GM18498 (cell line): ENCODE results near the gene RRP36.
A peak's percentile ranks its signal among the peaks of the same experiment; 100 is the strongest.

Experiments
- ATAC-seq: cut with Tn5 transposase; IDR thresholded peaks from one replicate; pipeline ENCODE4 v1.9.1; 2021; ENCODE audit warnings: mild to moderate bottlenecking, moderate library complexity; ENCODE audit not compliant: unreplicated experiment

Gene RRP36

DNA sequence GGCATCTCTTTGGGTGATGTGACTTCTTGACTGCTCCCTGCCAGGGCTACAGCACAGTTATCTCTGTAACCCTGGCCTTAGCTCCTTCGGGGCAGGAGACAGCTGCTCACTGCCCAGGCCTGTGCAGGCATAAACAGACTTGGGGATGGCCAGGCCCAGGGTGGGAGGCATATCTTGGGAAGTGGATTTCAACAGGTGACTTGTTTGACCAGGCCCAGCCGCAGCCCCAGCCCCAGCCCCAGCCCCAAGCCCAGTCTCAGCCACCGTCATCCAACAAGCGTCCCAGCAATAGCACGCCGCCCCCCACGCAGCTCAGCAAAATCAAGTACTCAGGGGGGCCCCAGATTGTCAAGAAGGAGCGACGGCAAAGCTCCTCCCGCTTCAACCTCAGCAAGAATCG lies 15.2 kb upstream of the RRP36 start:
- ATAC-seq = no peak

DNA sequence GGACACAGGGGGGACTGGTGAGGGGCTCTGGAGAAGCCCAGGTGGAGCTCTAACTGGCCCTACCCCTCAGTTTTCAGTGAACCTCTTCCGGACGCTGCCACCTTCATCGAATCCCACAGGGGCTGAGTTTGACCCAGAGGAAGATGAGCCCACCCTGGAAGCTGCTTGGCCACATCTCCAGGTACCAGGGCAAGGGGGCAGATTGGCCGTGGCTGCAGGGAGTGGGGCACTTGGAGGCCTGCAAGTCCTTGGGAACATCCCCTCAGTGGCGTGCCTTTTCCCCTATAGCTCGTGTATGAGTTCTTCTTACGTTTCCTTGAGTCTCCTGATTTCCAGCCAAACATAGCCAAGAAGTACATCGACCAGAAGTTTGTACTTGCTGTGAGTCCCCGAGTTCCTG lies 14.3 kb upstream of the RRP36 start:
- ATAC-seq = no peak

- no peak for ATAC-seq
These were observed 12.3 kb upstream of the RRP36 start for GRCh38 chr6:43009124-43009523.

DNA sequence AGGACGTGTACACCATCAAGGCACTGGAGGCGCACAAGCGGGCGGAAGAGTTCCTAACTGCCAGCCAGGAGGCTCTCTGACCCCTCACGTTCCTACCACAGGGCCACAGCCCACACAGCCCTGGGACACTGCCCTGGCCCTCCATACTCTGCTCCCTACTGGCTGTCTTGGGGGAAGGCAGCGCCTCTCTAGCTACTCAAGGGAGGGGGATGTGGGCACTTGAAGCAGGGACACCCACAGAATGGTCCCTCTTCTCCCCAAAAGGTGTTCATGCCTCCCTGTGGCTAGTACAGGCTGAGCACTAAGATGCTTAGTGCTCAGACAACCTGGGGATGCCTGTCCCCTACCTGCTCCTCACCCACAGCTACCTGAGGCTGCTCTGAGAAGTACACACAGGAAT lies 10.2 kb upstream of the RRP36 start:
- ATAC-seq = no peak

DNA sequence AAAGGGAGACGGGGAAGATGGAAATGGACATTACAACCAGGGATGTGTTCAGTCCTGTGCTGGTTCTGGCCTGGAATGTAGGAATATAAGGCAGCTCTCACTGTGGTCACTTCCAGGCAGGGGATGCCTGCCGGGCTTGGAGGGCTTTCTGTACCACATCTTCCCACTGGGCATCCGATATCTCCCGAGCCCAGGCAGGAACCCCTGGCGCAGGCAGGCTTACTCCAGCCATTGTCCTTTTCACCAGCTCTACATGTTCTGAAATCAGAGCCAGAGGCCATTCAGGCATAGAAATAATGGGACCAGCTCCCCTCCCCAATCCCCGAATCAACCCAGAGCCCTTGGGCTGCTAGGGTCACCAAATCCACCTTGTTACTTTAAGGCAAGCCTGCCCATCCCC lies 9.1 kb upstream of the RRP36 start:
- ATAC-seq = no peak

DNA sequence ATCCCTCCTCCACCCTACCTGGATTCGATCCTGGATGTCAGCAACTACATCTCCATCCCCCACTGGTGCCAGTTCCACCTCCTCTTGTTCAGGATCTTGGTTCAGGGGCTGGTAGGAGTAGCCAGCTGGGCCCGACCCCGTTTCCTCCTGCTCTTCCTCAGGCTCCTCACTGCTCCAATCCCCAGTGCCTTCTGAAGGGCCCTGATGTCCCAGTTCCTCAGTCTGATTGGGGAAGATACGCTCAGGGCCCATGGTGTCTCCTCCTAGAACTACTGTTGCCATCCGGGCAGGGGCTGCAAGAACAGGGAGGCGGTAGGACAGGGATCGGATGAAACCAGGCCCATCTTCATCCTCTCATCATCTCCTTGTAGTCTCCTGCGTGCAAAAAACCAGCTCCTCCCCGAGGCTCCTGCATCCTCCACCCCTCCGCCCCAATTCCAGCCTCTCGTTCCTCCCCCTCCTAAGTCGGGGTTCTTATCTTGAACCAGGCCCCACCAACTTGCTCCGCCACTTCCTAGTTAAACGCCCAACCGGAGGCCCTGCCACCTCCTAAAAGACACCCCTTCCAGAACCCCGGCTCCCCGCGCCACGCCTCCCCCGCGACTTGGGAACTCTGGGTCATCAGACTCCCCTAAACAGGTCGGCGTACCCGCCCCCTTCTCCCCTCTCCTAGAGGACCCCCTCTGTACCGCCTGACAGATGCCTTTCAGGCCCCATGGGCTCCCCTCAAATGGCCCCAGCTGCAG lies 8.2 kb upstream of the RRP36 start:
- no peak for ATAC-seq

- ATAC-seq = peak; percentile 96
These were observed 7.5 kb upstream of the RRP36 start, which contains the start of the genes KLHDC3 and MEA1 for GRCh38 chr6:43013843-43014433. KLHDC3 (plus strand) TSS chr6:43014249; CDS start chr6:43017193, 2,944 bp downstream. MEA1 (minus strand) TSS chr6:43013946; CDS start chr6:43013813, 133 bp downstream.

DNA sequence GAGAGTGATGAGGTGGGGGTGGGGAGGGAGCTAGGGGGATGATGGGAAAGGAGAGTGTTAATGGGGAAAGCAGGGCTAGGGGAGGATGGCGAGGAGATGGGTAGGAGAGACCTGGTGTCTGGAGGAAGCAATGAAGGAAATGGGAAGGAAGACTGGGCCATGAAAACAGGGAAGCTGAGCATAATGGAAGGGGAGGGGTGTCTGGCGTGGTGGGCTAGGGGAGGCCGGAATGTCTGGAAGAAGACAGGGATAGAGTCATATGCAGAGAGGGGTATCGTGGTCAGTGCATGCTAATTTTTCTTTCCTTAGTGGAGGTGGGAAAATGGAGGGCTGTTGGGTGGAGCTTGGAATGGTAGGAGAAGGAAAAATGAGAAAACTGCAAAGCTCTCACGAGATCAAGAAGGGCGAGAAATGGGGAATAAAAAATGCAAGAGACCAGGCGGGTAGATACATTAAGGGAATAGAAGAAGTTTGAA lies 7.0 kb upstream of the RRP36 start:
- ATAC-seq = no peak

DNA sequence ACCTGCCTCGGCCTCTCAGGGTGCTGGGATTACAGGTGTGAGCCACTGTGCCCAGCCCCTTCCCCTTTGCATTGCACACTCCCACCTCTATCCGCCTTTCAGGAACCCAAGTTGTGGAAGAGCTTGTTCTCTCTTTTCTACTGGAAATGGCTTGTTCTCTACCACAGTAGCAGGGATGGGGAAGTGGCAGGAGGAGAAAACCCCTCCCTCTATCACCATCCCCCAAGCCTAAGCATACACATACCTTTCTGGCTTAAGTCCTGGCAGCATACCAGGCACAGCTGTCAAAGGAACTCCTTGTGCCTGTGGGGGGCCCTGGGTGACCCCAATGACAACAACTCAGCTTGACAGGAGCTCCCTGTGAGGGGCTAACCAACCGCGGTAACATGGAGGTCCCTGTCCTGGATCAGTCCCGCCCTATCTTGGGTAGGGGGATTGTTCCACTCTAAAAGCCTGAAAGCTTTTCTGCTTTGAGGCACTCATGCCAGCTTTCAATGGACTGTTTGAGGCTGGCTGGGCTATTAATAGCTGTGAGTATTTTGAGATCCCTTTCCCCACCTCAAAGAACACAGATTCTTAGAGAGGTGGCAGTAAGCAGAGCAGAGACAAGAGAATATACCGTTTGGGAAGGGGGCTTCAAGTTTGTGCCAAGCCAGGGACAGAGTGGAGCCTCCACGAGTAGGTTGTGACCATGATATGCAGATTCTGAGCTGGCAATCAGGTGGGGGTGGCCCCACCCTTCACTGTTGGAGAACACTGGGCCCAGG lies 5.1 kb upstream of the RRP36 start:
- no peak for ATAC-seq

DNA sequence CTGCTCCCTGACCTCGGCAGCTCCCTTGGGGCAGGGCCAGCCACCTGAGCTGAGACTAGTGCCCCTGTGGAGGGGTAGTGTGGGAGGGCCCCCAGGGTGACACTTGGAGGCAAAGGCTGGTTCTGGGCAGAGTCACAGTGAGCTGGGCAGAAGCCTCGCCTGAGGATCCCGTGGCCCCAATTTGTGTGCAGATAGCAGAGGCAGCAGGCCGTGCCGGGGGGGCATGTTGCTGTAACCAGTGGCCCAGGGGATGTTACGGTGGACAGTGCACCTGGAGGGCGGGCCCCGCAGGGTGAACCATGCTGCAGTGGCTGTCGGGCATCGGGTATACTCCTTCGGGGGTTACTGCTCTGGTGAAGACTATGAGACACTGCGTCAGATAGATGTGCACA lies 4.5 kb upstream of the RRP36 start:
- no peak for ATAC-seq

DNA sequence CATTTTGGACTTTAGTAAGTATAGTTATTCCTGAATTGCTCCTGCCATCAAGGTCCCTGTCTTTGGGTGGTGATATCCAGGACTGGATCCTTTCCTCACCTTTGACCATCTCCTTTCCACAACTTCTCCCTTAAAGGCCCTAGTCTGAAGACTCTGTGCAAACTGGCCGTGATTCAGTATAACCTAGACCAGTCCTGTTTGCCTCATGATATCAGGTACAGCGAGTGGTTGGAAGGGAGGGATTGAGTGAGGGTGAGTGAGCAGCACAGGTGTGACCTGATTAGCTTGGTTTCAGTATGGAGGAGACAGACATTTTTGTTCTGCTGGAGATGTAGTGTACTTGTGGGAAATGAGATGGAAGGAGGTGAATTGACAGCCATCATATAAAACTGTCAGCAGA lies 2.3 kb upstream of the RRP36 start:
- ATAC-seq = no peak

DNA sequence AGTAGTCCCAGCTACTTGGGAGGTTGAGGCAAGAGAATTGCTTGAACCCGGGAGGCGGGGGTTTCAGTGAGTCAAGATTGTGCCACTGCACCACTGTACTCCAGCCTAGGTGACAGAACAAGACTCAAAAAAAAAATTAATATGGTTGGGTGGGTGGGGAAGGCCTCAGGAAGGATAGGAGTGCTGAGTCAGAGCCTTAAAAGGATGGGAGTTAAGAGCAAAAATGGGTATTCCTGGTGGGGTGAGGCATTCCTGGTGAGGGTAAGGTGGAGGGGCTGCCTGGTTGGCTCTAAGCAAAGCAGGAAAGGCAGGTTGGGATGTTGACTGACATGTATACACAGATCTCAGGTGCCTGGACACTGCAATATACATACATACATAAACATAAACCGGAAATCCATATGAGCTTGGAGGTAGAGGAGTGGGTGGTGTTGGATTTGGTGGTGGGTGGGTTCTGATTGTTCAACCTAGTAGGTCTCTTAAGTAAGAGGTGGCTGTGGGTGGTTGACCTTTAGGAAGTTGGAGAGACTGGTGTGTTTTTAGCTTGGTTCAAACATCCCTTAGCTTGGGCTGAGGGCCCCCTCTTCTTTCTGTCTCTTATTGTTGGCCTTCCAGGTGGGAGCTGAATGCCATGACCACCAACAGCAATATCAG lies 1.2 kb upstream of the RRP36 start:
- no peak for ATAC-seq

GRCh38 chr6:43020847-43021246 lies 576 bp upstream of the RRP36 start:
- ATAC-seq = no peak

DNA sequence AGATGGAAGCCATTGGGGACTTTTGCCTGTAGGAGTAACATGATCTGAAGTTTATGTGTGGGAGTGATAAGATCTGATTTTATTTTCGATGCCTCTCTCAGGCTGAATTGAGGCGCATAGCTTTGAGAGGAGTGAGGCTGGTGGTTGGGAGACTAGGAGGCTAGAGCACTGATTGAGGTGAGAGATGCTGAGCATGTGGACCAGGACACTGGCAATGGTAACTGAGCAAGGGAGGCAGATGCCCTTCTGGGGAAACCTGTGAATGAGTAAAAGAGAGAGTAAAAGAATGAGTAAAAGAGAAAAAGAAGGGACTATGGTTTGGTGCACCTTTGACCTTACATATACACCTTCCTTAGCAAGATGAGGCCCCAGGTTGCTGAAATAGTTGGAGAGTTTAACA lies 3.0 kb downstream of the RRP36 start:
- ATAC-seq = no peak

GRCh38 chr6:43026365-43026764 lies 4.9 kb downstream of the RRP36 start:
- ATAC-seq = no peak

DNA sequence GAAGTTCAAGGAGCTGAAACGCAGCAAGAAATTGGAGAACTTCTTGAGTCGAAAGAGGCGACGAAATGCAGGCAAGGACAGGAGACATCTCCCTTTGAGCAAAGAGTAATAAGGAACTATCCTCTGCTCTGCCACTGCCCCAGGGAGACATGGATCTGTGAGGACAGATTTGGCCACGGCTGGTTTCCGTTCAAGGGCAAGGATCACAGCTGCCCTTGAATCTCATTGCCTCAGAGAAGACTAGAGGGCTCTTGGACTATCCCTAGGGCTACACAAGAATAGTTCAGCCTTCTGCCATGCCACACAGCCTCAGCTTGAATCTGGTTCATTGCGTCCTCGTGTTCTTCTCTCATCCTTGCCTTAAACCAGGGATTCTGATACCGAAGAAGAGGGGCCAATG lies 7.7 kb downstream of the RRP36 start:
- no peak for ATAC-seq

DNA sequence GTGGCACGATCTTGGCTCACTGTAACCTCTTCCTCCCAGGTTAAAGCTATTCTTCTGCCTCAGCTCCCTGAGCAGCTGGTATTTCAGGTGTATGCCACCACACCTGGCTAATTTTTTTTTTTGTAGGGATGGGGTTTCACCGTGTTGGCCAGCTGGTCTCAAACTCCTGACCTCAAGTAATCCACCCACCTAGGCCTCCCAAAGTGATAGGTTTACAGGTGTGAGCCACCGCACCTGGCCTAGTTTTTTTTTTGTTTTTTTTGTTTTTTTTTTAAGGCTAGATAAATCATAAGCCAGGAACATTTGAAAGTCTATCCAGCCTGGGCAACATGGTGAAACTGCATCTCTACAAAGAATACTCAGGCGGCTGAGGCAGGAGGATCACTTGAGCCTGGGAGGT lies 10.9 kb downstream of the RRP36 start:
- no peak for ATAC-seq

DNA sequence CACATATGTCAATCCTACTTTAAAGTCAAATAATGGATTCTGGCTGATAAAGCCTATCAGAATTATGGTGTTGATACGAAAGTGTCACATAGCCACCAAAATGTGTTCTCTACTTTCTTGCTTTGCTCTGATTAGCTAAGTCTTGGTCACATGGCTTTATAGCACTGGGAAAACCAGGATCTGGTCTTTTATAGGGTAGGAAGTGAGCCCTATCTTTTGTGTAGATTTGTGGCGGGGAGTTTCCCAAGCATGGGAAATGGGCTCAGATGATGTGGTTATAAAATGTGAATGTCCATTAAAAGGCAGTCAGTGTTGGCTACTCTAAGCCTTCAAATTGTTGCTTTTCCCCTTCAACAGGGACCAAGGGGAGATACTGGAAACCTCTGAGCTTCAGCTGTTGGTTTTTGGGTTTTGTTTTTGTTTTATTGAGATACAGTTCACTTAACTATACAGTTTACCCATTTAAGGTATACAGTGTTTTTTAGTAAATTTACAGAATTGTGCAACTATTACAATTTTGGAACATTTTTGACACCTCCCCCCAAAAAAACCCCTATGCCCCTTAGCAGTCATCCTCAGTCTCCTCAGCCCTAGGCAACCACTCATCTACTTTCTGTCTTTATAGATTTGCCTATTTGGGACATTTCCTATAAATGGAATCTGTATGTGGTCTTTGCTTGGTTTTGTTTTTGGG lies 12.2 kb downstream of the RRP36 start:
- ATAC-seq = no peak

- no peak for ATAC-seq
These were observed 12.7 kb downstream of the RRP36 start for GRCh38 chr6:43034190-43034525.

DNA sequence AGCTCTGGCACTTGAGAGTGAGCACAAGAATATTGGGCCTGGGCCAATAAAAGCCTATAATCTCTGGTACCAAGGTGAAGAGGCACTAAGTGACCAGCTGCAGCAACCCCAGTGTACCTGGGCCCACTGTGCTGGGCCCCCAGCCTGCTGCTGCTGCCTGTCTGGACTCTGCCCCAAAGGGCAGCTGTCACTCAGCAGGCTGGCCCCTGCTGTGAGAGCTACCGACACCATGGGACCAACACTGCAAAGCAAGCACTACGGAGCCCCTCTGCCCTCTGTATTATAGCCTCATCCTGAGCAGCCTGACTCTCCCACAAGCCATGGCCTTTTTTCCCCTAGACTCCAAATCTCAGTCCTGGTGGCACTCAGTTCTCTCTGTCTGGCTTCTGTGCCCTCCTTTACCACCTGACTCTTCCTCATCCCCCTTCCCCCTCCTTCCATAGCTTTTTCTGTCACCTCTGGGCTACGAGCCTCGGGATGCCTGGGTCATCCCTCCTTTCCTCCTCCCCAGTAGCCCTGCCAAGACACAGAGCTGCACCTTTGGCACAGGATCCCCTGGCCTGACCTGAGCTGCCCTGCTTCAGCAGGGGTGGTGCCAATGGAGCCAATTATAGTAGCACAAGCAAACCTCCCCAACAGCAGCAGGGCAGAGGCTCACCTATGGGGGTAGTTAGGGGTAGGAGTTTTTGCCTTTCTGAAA lies 14.2 kb downstream of the RRP36 start:
- ATAC-seq = no peak
